LNCaP clone FGC (cell line): Measurements from ENCODE around the gene TRAFD1.

ENCODE experiments used
- DNase-seq: peaks from one replicate; pipeline ENCODE4 v3.0.0-alpha.2; 2011; ENCODE audit warnings: low read depth
- H3K4me3 ChIP-seq: 2 replicates; pipeline ENCODE4 v1.5.1; 2011; ENCODE audit warnings: mild to moderate bottlenecking, low read depth, low read length, control low read depth
- TF ChIP-seq, protein P1 (sequence below): IDR thresholded peaks from 2 replicates; pipeline ENCODE4 v1.5.1; 2012; ENCODE audit warnings: mild to moderate bottlenecking; ENCODE audit not compliant: control insufficient read depth, insufficient read depth; ENCODE audit errors: extremely low read depth

The TRAFD1 gene

DNA sequence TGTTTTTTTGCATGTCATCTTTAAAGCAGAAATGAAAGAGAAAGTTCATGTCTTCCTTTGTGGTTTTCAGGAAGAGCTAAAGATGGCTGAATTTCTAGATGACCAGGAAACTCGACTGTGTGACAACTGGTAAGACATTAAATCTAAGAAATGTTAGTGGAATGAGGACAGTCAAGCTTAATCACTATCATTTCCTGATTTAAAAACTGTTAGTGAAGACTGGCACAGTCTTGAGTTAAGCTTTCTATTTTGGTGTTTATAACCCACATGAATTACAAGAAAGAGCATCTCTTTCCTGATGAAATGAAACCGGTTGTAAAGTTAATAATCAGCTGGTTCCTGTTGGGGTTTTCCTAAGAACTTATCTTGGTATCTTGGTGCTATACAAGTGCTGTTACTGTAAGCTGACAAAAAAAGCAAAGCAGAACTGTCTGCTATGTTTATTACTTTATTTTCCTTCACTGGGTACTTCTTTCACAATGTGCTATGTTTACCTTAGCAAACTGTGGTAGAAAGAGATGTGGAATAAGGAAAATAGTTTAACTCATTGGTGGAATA is 5.2 kb downstream of the TRAFD1 start:
- TF ChIP-seq, protein P1, sequence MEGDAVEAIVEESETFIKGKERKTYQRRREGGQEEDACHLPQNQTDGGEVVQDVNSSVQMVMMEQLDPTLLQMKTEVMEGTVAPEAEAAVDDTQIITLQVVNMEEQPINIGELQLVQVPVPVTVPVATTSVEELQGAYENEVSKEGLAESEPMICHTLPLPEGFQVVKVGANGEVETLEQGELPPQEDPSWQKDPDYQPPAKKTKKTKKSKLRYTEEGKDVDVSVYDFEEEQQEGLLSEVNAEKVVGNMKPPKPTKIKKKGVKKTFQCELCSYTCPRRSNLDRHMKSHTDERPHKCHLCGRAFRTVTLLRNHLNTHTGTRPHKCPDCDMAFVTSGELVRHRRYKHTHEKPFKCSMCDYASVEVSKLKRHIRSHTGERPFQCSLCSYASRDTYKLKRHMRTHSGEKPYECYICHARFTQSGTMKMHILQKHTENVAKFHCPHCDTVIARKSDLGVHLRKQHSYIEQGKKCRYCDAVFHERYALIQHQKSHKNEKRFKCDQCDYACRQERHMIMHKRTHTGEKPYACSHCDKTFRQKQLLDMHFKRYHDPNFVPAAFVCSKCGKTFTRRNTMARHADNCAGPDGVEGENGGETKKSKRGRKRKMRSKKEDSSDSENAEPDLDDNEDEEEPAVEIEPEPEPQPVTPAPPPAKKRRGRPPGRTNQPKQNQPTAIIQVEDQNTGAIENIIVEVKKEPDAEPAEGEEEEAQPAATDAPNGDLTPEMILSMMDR, result no peak
- DNase-seq, result no peak
- no peak overlapping the region; the same call in 1 of the 2 replicates for H3K4me3 ChIP-seq

DNA sequence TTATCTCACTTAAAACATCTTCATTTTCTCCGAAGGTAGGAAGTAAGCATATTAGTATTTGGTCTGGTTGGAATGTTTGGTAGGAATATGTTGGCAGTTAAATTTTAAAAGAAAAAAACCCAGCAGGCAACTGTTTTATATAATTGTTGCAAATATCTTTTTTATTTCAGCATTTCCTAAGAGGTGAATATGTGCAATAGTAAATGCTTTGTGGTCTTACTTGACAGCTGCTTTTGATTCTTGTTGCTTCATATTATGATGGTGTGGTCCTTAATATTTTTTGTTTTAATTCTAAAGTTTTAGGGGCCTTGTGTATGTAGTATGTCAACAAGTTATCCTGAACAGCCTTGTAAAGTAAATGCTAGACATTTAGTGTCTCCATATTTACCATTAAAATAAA is 6.3 kb downstream of the TRAFD1 start:
- DNase-seq, result no peak
- TF ChIP-seq, protein P1, result no peak
- H3K4me3 ChIP-seq, result no peak overlapping the region

DNA sequence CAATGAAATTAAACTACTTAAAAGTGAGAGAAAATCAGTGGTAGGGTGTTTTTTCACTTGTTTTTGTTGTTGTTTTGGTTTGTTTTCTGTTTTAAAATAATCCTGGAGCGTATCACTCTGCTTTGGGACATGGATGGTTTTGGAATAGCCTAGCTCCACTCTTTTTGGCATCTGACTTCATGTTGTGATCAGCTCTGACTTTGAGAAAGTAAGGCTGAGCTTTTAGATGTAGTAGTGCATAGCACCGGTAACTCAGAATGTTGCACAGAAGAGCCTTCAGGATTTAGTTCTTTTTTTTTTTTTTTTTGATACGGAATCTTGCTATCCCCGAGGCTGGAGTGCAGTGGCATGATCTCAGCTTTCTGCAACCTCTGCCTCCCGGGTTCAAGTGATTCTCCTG is 8.1 kb downstream of the TRAFD1 start:
- H3K4me3 ChIP-seq, result no peak overlapping the region
- TF ChIP-seq, protein P1, result no peak
- DNase-seq, result no peak

DNA sequence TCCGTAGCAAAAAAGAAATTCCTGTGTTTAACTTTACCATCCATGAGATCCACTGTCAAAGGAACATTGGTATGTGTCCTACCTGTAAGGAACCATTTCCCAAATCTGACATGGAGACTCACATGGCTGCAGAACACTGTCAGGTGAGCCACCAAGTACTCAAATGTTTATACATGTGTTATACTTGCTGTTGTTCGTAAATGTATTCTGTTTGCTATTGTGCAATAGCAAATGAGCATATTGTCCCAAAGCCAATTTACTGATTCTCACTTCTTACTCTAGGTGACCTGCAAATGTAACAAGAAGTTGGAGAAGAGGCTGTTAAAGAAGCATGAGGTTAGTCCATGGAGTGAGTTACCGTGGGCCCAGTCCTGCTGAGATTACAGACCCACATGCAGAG is 9.4 kb downstream of the TRAFD1 start:
- TF ChIP-seq, protein P1, result no peak
- no peak overlapping the region for H3K4me3 ChIP-seq
- DNase-seq, result peak; percentile 80

DNA sequence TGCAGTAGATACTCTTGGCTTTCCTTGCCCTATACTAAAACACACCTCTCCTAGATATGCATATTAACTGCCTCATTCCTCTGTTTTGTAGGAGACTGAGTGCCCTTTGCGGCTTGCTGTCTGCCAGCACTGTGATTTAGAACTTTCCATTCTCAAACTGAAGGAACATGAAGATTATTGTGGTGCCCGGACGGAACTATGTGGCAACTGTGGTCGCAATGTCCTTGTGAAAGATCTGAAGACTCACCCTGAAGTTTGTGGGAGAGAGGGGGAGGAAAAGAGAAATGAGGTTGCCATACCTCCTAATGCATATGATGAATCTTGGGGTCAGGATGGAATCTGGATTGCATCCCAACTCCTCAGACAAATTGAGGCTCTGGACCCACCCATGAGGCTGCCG is 15.4 kb downstream of the TRAFD1 start:
- TF ChIP-seq, protein P1, result no peak
- no peak overlapping the region for H3K4me3 ChIP-seq
- DNase-seq, result no peak

DNA sequence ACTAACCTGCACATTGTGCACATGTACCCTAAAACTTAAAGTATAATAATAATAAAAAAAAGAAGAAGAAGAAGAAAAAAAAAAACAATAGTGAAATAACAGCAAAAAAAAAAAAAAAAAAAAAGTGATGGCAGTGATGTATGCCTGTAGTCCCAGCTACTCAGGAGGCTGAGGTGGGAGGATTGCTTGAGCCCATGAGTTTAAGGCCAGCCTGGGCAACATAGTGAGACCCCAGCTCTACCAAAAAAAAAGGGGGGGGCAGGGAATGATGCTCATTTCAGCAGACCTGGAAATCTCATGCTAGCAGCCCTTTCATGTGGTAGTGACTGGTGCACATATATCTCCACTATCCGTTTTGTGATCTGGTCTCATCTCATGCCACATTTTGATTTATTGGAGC is 20.8 kb downstream of the TRAFD1 start:
- TF ChIP-seq, protein P1, result no peak
- no peak overlapping the region for H3K4me3 ChIP-seq
- DNase-seq, result no peak

DNA sequence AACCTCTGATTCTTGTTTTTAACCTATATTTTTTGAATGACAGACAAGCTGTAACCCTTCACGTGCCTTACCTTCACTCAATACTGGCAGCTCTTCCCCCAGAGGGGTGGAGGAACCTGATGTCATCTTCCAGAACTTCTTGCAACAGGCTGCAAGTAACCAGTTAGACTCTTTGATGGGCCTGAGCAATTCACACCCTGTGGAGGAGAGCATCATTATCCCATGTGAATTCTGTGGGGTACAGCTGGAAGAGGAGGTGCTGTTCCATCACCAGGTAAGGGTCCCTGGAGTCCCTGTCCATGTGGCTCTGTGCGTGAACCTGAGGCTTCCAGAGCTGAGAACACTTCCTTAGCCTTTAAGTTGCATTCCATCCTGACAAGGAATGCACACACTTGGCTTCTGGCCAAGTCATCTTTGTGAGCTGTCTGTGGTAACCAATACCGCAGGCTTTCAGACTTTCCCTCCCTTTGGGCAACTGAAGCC is 22.7 kb downstream of the TRAFD1 start:
- no peak for DNase-seq
- TF ChIP-seq, protein P1, result no peak
- no peak overlapping the region for H3K4me3 ChIP-seq
